ENCODE results near the gene PPM1L.

DNA sequence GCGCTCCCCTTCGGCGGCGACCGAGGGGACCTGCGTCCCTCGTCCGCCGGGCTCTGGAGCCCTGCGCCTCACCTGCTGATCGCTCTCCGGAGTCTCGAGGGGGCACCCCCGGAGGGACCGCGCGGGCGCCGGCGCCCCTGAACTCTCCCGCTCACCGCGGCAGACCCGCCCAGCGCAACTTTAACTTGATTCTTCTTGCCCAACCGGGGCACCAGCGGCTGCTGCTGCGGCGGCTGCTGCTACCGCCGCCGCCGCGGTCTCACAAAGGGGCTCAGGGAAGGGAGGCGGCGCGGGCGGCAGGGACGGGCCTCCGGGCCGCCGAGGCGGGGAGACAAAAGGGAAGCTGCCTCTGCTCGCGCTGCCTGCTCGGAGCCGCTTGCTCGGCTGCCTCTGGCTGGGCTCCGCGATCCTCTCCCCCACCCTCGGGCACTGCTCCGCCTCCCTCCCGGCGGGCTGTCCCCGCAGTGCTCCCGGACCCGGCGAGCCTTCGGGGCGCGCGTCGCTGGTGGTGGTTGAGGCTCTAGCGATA lies at the start of gene PPM1L:
- no peak for TF ChIP-seq POLR2A (IDR thresholded peaks at IDR 0.05; ENCODE audit: low read length)
- no peak for TF ChIP-seq GATA1 (IDR thresholded peaks at IDR 0.05; ENCODE audit: low read depth, low read length)

Data from erythroblast (primary cell).